K562 (cell line): Measurements from ENCODE around the gene RHOB. TPM values are rescaled to one million over a fixed set of nuclear protein-coding genes. Genes with fewer than 3 reads are reported as not detected.

Source experiments
- ATF3 ChIP-seq, 2 experiments: fragments of 450-650 bp in 1 of 2; sonication (generic) in 1 of 2; formaldehyde crosslinking in 1 of 2; IDR thresholded peaks in 1 of 2; conservative IDR thresholded peaks in 1 of 2; 2 replicates each; pipeline versions ENCODE4 v1.6.1 to v1.8.1; 2016 to 2023; ENCODE audit warnings: mild to moderate bottlenecking in 2 of 2, moderate library complexity in 2 of 2, inconsistent platforms in 1 of 2, missing genetic modification reagents in 1 of 2
- BRF1 ChIP-seq: IDR thresholded peaks from 3 replicates; pipeline ENCODE4 v1.6.1; 2011; ENCODE audit warnings: borderline replicate concordance, mild to moderate bottlenecking; ENCODE audit not compliant: insufficient read length; ENCODE audit errors: extremely low read depth
- CBX1 ChIP-seq: sonication (generic); IDR thresholded peaks from 2 replicates; pipeline ENCODE4 v1.6.1; 2016; ENCODE audit warnings: antibody characterized with exemption, low read depth, mild to moderate bottlenecking
- CCAR2 ChIP-seq: fragments of 200-400 bp; formaldehyde crosslinking; IDR thresholded peaks from 2 replicates; pipeline ENCODE4 v1.6.1; 2017; ENCODE audit warnings: mild to moderate bottlenecking, low read depth, low read length
- E2F3 ChIP-seq: fragments of 250-450 bp; sonication (Bioruptor Pico); IDR thresholded peaks from 2 replicates; pipeline ENCODE4 v1.4.0; 2020; ENCODE audit warnings: mild to moderate bottlenecking
- ELF2 ChIP-seq: fragments of 250-450 bp; sonication (Bioruptor Pico); IDR thresholded peaks from 2 replicates; pipeline ENCODE4 v1.5.0; 2021; ENCODE audit warnings: mild to moderate bottlenecking
- HDAC3 ChIP-seq: fragments of 450-650 bp; IDR thresholded peaks from 2 replicates; pipeline ENCODE4 v1.6.1; 2018; ENCODE audit warnings: borderline replicate concordance, mild to moderate bottlenecking, moderate library complexity; ENCODE audit not compliant: partially characterized antibody
- MEF2A ChIP-seq: IDR thresholded peaks from 2 replicates; pipeline ENCODE4 v1.6.1; 2011; ENCODE audit warnings: low read depth, mild to moderate bottlenecking, low read length, moderate library complexity; ENCODE audit not compliant: control insufficient read depth
- MIER1 ChIP-seq: fragments of 450-650 bp; IDR thresholded peaks from 2 replicates; pipeline ENCODE4 v1.6.1; 2016; ENCODE audit warnings: antibody characterized with exemption, mild to moderate bottlenecking, low read depth
- PCBP1 ChIP-seq: fragments of 200-400 bp; formaldehyde crosslinking; IDR thresholded peaks from 2 replicates; pipeline ENCODE4 v1.6.1; 2018; ENCODE audit warnings: mild to moderate bottlenecking, low read depth, low read length; ENCODE audit not compliant: poor library complexity, severe bottlenecking
- RB1 ChIP-seq: fragments of 450-650 bp; IDR thresholded peaks from 2 replicates; pipeline ENCODE4 v1.6.1; 2017; ENCODE audit warnings: low read depth, mild to moderate bottlenecking
- SLC30A9 ChIP-seq: fragments of 250-450 bp; sonication (Bioruptor Pico); IDR thresholded peaks from 2 replicates; pipeline ENCODE4 v1.8.0; 2022; ENCODE audit warnings: mild to moderate bottlenecking, moderate library complexity
- SMAD1 ChIP-seq: fragments of 150-350 bp; IDR thresholded peaks from 2 replicates; pipeline ENCODE4 v1.6.1; 2014; ENCODE audit warnings: low read length, low read depth; ENCODE audit not compliant: partially characterized antibody
- SUPT5H ChIP-seq: fragments of 450-650 bp; IDR thresholded peaks from 2 replicates; pipeline ENCODE4 v1.6.1; 2016
- TCF3 ChIP-seq: sonication (generic); formaldehyde crosslinking; IDR thresholded peaks from 2 replicates; pipeline ENCODE4 v1.4.0; 2020; ENCODE audit warnings: mild to moderate bottlenecking, missing genetic modification reagents
- ZNF124 ChIP-seq: sonication (generic); formaldehyde crosslinking; IDR thresholded peaks from 2 replicates; pipeline ENCODE4 v1.8.1; 2022; ENCODE audit warnings: missing genetic modification reagents
- ZNF174 ChIP-seq: fragments of 250-450 bp; sonication (Bioruptor Pico); IDR thresholded peaks from 2 replicates; pipeline ENCODE4 v1.4.0; 2020; ENCODE audit warnings: mild to moderate bottlenecking
- ZNF324 ChIP-seq: fragments of 250-450 bp; sonication (Bioruptor Pico); IDR thresholded peaks from 2 replicates; pipeline ENCODE4 v1.4.0; 2020; ENCODE audit warnings: mild to moderate bottlenecking
- ZNF77 ChIP-seq: fragments of 250-450 bp; sonication (Bioruptor Pico); IDR thresholded peaks from 2 replicates; pipeline ENCODE4 v1.5.0; 2020
- polyA plus RNA-seq, 8 experiments: library from polyadenylated mRNA; depleted of rRNA in 4 of 8; stranded (reverse) in 5 of 8; unstranded in 3 of 8; fragments of >200 nt; fragmentation: Nextera tagmentation in 2 of 8; fragmentation: Illumina TruSeq in 1 of 8; extraction: Ambion mirVana in 2 of 8; extraction: Trizol in 1 of 8; gene quantifications; 2 replicates each; pipeline versions ENCODE4 v1.2.1 to v1.2.3, GENCODE V29; 2011 to 2014; ENCODE audit warnings: inconsistent platforms in 1 of 8, missing spikeins in 1 of 8
- total RNA-seq, 7 experiments: library from RNA; depleted of rRNA in 6 of 7; stranded (reverse); fragments of >200 nt in 6 of 7; fragmentation: Illumina TruSeq in 2 of 7; extraction: Trizol in 2 of 7; gene quantifications; 2 replicates each; pipeline versions ENCODE4 v1.2.1 to v1.2.3, GENCODE V29; 2011 to 2021; ENCODE audit warnings: low replicate concordance in 1 of 7
- TF ChIP-seq, protein P1 (sequence below): fragments of 450-650 bp; formaldehyde crosslinking; conservative IDR thresholded peaks from 2 replicates; pipeline ENCODE4 v1.4.0; 2022; ENCODE audit warnings: mild to moderate bottlenecking, missing genetic modification characterization
- TF ChIP-seq, protein P2 (sequence below): sonication (generic); formaldehyde crosslinking; IDR thresholded peaks from 2 replicates; pipeline ENCODE4 v1.8.0; 2022; ENCODE audit warnings: mild to moderate bottlenecking, missing genetic modification reagents

Gene RHOB
- total and polyA plus RNA-seq, 9 of the 15 experiments (the other 6 are each of a cell fraction or from before 2014, with no cell fraction given), result 0.07 to 4.8 (median 1.1) TPM

DNA sequence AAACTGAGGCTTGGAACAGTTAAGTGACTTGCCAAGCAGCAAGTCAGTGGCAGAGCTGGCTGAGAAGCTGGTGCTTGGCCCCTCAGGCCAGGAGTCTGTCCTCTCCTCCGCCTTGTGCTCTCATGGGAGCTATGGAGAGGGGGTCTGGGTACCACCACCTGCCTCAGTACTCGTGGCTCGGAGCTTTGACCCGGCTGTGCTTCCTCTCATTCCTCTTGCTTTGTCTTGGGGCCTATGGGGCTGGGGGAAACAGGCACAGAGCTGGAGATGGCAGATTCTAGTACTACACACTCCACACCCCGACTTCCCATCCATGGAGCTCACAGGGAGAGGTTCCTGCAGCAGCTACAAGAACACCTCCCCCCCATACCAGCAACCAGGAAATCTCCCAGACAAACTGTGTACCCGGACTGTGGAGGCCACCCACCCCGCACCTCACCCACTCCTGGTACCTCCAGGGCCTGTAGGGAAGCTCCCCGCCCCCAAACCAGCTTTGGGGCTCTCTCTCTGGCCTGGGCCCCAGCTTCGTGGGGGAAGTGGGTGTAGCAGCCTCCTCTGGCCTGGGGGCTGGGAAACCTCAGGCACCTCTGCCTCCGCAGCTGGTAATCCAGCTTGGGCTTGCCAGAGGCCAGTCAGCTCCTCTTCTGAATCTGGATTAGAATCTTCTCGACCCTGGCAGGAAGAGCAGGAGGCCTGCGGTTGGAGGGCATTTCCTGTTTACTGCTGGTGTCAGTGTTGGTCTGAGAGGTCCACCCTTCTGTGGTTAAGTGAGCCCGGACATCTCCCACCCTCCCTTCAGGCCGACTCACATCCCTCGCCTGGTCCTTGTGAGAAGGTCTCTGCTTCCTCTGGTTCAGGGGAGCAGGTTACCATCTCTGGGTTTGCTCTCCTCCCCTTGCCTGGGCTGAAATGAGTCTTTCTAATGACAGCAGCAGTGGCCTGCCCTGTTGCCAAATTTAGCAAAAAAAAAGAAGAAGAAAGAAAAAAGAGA lies 22.3 kb upstream of the RHOB start (continued):
- TF ChIP-seq ZNF324 (no peak), ZNF174 (CRISPR knock-in tag) (no peak), HDAC3 (no peak), ATF3 (IDR thresholded peaks at IDR 0.05) (no peak; the same call in 1 of the 2 replicates), ATF3 (CRISPR knock-in tag; conservative IDR thresholded peaks at IDR 0.05) (no peak), SLC30A9 (CRISPR knock-in tag) (no peak), PCBP1 (no peak), BRF1 (no peak), ZNF124 (CRISPR knock-in tag) (no peak), ZNF77 (CRISPR knock-in tag) (no peak), ELF2 (CRISPR knock-in tag) (0 out of 2 replicates have a peak, but pooled peaks have one; percentile 23), MEF2A (no peak), SMAD1 (no peak), E2F3 (CRISPR knock-in tag) (no peak), CBX1 (peak; percentile 43; the same call in 1 of the 2 replicates), CCAR2 (no peak), MIER1 (no peak), RB1 (no peak), SUPT5H (no peak), TCF3 (peak; percentile 37; the same call in 1 of the 2 replicates)
- TF ChIP-seq, protein P1, sequence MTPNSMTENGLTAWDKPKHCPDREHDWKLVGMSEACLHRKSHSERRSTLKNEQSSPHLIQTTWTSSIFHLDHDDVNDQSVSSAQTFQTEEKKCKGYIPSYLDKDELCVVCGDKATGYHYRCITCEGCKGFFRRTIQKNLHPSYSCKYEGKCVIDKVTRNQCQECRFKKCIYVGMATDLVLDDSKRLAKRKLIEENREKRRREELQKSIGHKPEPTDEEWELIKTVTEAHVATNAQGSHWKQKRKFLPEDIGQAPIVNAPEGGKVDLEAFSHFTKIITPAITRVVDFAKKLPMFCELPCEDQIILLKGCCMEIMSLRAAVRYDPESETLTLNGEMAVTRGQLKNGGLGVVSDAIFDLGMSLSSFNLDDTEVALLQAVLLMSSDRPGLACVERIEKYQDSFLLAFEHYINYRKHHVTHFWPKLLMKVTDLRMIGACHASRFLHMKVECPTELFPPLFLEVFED (CRISPR knock-in tag), result 0 out of 2 replicates have a peak, but pooled peaks have one; percentile 21
- TF ChIP-seq, protein P2, sequence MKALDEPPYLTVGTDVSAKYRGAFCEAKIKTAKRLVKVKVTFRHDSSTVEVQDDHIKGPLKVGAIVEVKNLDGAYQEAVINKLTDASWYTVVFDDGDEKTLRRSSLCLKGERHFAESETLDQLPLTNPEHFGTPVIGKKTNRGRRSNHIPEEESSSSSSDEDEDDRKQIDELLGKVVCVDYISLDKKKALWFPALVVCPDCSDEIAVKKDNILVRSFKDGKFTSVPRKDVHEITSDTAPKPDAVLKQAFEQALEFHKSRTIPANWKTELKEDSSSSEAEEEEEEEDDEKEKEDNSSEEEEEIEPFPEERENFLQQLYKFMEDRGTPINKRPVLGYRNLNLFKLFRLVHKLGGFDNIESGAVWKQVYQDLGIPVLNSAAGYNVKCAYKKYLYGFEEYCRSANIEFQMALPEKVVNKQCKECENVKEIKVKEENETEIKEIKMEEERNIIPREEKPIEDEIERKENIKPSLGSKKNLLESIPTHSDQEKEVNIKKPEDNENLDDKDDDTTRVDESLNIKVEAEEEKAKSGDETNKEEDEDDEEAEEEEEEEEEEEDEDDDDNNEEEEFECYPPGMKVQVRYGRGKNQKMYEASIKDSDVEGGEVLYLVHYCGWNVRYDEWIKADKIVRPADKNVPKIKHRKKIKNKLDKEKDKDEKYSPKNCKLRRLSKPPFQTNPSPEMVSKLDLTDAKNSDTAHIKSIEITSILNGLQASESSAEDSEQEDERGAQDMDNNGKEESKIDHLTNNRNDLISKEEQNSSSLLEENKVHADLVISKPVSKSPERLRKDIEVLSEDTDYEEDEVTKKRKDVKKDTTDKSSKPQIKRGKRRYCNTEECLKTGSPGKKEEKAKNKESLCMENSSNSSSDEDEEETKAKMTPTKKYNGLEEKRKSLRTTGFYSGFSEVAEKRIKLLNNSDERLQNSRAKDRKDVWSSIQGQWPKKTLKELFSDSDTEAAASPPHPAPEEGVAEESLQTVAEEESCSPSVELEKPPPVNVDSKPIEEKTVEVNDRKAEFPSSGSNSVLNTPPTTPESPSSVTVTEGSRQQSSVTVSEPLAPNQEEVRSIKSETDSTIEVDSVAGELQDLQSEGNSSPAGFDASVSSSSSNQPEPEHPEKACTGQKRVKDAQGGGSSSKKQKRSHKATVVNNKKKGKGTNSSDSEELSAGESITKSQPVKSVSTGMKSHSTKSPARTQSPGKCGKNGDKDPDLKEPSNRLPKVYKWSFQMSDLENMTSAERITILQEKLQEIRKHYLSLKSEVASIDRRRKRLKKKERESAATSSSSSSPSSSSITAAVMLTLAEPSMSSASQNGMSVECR, result no peak
